Esophagus muscularis mucosa (tissue), 4 donors: ENCODE results near the gene GFRA1. TPM values are rescaled to one million over a fixed set of nuclear protein-coding genes. Genes with fewer than 3 reads are reported as not detected.

ENCODE experiments used
- DNase-seq: peaks from one replicate; pipeline ENCODE4 v3.0.0-alpha.2; 2017; ENCODE audit errors: extremely low spot score
- H3K27ac ChIP-seq, 4 donors: fragments of 200-600 bp; sonication (generic); replicated peaks in 1 of 4; 1 replicate in 3 of 4; 2 replicates in 1 of 4; pipeline ENCODE4 v1.5.1; 2016 to 2019; ENCODE audit warnings: mild to moderate bottlenecking in 1 of 4
- H3K27me3 ChIP-seq, 4 donors: fragments of 200-600 bp; sonication (generic); one replicate each; pipeline versions ENCODE4 v1.5.1 to v1.6.0; 2016 to 2019
- H3K36me3 ChIP-seq, 4 donors: fragments of 200-600 bp; sonication (generic); one replicate each; pipeline ENCODE4 v1.5.1; 2016 to 2019
- H3K4me1 ChIP-seq, 4 donors: fragments of 200-600 bp; sonication (generic); one replicate each; pipeline ENCODE4 v1.5.1; 2016 to 2019
- H3K4me3 ChIP-seq, 4 donors: fragments of 200-600 bp; sonication (generic); 1 replicate in 2 of 4; 2 replicates in 2 of 4; pipeline ENCODE4 v1.5.1; 2016 to 2019; ENCODE audit warnings: mild to moderate bottlenecking in 4 of 4, moderate library complexity in 1 of 4
- H3K9me3 ChIP-seq, 4 donors: fragments of 200-600 bp; sonication (generic); 1 replicate in 3 of 4; 2 replicates in 1 of 4; pipeline ENCODE4 v1.5.1; 2016 to 2019
- CTCF ChIP-seq, 3 experiments: fragments of 200-600 bp in 2 of 3; fragments of 450-650 bp in 1 of 3; sonication (generic) in 2 of 3; IDR thresholded peaks; one replicate each; pipeline ENCODE4 v1.5.1; 2017 to 2019; ENCODE audit warnings: antibody characterized with exemption in 3 of 3, mild to moderate bottlenecking in 2 of 3, moderate library complexity in 1 of 3
- EP300 ChIP-seq: sonication (generic); formaldehyde crosslinking; IDR thresholded peaks from one replicate; pipeline ENCODE4 v1.6.1; 2017; ENCODE audit warnings: antibody characterized with exemption
- POLR2A ChIP-seq: fragments of 450-650 bp; IDR thresholded peaks from one replicate; pipeline ENCODE4 v1.6.1; 2017; ENCODE audit warnings: antibody characterized with exemption, moderate library complexity, mild to moderate bottlenecking, low read depth
- POLR2AphosphoS5 ChIP-seq, 2 donors: sonication (generic); formaldehyde crosslinking; IDR thresholded peaks; one replicate each; pipeline ENCODE4 v1.6.1; 2017; ENCODE audit warnings: antibody characterized with exemption in 2 of 2
- WGBS: methylation state at CpG from one replicate; pipeline ENCODE4 v1.1.5; 2018; 5-methylcytosine and 5-hydroxymethylcytosine counted together
- intact Hi-C: fragments of 100-400 bp; cut with DNase I; formaldehyde crosslinking; loops from one replicate; pipeline ENCODE4 v1.15.1; 2023
- total RNA-seq, 4 donors: library from RNA; depleted of rRNA; stranded (reverse); fragments of >200 nt; gene quantifications; one replicate each; pipeline versions ENCODE4 v1.1.0 to v1.2.1, GENCODE V29; 2016

The GFRA1 gene
- total RNA-seq, 4 donors from 2014 or later: 44.0 to 73.4 (median 64.5) TPM

- no peak overlapping the region for H3K27ac ChIP-seq
- 80% methylated on average over 5 of the region's 5 CpGs for WGBS
- H3K4me3 ChIP-seq: no peak overlapping the region
- intact Hi-C loops: no loop called here
- H3K27me3 ChIP-seq: no peaks in the 10 kb centered on the region
- DNase-seq: no peak
- TF ChIP-seq POLR2AphosphoS5 (IDR thresholded peaks at IDR 0.05): no peak
- TF ChIP-seq EP300: no peak
- no peak for TF ChIP-seq POLR2A
- TF ChIP-seq CTCF (IDR thresholded peaks at IDR 0.05): no peak
- no peaks in the 10 kb centered on the region for H3K36me3 ChIP-seq
- no peaks in the 10 kb centered on the region for H3K9me3 ChIP-seq
- no peaks in the 10 kb centered on the region for H3K4me1 ChIP-seq
Measured at GRCh38 chr10:116115036-116115641, 157.9 kb downstream of the GFRA1 start.

DNA sequence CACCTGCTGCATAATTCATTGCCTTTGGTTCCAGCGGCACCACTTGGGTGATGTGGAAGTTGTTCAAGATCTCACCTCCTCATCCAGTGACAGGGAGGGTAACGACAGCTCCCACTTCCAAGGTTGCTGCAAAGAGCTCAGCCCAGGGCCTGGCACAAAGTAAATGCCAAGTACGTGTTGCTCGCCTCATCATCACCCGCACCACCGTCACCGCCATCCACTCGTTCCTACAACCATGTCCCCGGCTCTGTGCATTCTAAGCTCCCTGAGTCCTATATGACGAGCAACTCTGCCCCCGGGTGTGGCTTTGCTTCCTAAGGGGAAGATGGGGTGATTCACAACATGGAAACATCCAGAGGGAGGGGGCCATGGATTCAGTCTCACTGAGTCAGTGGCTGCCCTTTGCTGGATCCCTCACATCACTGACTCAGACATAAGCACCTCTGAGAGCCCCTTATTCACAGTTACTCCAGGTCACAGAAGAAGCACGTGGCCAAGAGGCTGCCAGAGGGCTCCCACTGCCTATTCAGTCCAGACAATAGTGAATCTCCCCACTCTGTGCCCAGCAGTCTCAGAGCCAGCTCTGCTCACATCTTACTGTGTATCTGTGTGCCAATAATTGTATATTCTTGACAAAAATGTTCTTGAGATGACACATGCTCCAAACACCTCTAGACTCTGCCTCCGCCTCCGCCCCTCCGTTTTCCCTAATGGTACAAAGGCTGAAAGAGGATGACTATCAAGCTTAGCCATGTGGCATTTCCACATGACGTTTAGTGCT lies 159.1 kb downstream of the GFRA1 start:
- 86% methylated on average over 15 of the region's 16 CpGs for WGBS
- no peak overlapping the region for H3K27ac ChIP-seq

GRCh38 chr10:116112232-116113231 lies 160.5 kb downstream of the GFRA1 start:
- H3K27me3 ChIP-seq: no peaks in the 10 kb centered on the region
- DNase-seq: no peak
- TF ChIP-seq POLR2A (no peak), CTCF (IDR thresholded peaks at IDR 0.05) (no peak), POLR2AphosphoS5 (IDR thresholded peaks at IDR 0.05) (no peak), EP300 (no peak)
- H3K36me3 ChIP-seq: no peaks in the 10 kb centered on the region
- no peaks in the 10 kb centered on the region for H3K4me1 ChIP-seq
- 87% methylated on average over 14 of the region's 17 CpGs for WGBS
- intact Hi-C loops: no loop called here
- H3K9me3 ChIP-seq: no peaks in the 10 kb centered on the region
- H3K27ac ChIP-seq: no peak overlapping the region
- no peak overlapping the region for H3K4me3 ChIP-seq

More for the DNA sequence above, 159.1 kb downstream of the GFRA1 start:
- Histone ChIP-seq H3K36me3 (no peaks in the 10 kb centered on the region), H3K9me3 (no peaks in the 10 kb centered on the region), H3K4me1 (no peaks in the 10 kb centered on the region), H3K4me3 (no peak overlapping the region), H3K27me3 (no peaks in the 10 kb centered on the region)
- intact Hi-C loops: no loop called here
- DNase-seq: no peak
- TF ChIP-seq EP300: no peak
- TF ChIP-seq CTCF (IDR thresholded peaks at IDR 0.05): no peak
- no peak for TF ChIP-seq POLR2AphosphoS5 (IDR thresholded peaks at IDR 0.05)
- TF ChIP-seq POLR2A: no peak

GRCh38 chr10:116111483-116112095 lies 161.4 kb downstream of the GFRA1 start:
- WGBS: 74% methylated on average over 10 of the region's 11 CpGs

More at GRCh38 chr10:116111483-116112095, 161.4 kb downstream of the GFRA1 start:
- Histone ChIP-seq H3K4me3 (no peak overlapping the region), H3K36me3 (no peaks in the 10 kb centered on the region), H3K27ac (no peak overlapping the region), H3K27me3 (no peaks in the 10 kb centered on the region), H3K9me3 (no peaks in the 10 kb centered on the region), H3K4me1 (no peaks in the 10 kb centered on the region)
- DNase-seq: no peak
- TF ChIP-seq POLR2AphosphoS5 (IDR thresholded peaks at IDR 0.05): no peak
- no peak for TF ChIP-seq CTCF (IDR thresholded peaks at IDR 0.05)
- TF ChIP-seq POLR2A: no peak
- TF ChIP-seq EP300: no peak
- intact Hi-C loops: no loop called here
